ENCODE data around the gene AREL1. TPM values are rescaled to one million over a fixed set of nuclear protein-coding genes. Genes with fewer than 3 reads are reported as not detected.

AREL1 gene
- total and polyA plus RNA-seq, 2 donors (not counting 3 experiments of a cell fraction or from before 2014, with no cell fraction given): 46.4 to 67.2 TPM

- Histone ChIP-seq H3K4me1 (ENCODE audit: control insufficient read depth, extremely low read depth, insufficient read depth, low read length) (peaks cover 4% of the 10 kb centered on the region), H3K79me2 (ENCODE audit: control insufficient read depth, insufficient read depth, low read length) (no peaks in the 10 kb centered on the region), H3K27ac (ENCODE audit: insufficient read depth, low read depth, low read length) (no peak overlapping the region), H3K4me2 (ENCODE audit: insufficient read depth, low read length) (no peak overlapping the region), H3K36me3 (ENCODE audit: control insufficient read depth in 2 of 2, extremely low read depth in 1 of 2, insufficient read depth in 2 of 2, low read length in 2 of 2) (no peaks in the 10 kb centered on the region), H3K27me3 (ENCODE audit: control insufficient read depth in 2 of 2, insufficient read depth in 2 of 2, low read length in 2 of 2) (no peaks in the 10 kb centered on the region), H3K9me3 (replicated peaks; ENCODE audit: control insufficient read depth, insufficient read depth, low read length) (no peaks in the 10 kb centered on the region), H3K9ac (replicated peaks; ENCODE audit: extremely low read depth, insufficient read depth, low read length) (no peak overlapping the region), H2AFZ (ENCODE audit: low read depth, low read length) (no peak overlapping the region), H4K20me1 (replicated peaks; ENCODE audit: control insufficient read depth, extremely low read depth, insufficient read depth, low read length) (no peaks in the 10 kb centered on the region), H3K9me1 (replicated peaks; ENCODE audit: control insufficient read depth, extremely low read depth, insufficient read depth, low read length) (no peaks in the 10 kb centered on the region), H3K4me3 (replicated peaks in 1 of 3; ENCODE audit: insufficient read depth in 1 of 3, low read depth in 1 of 3, low read length in 3 of 3) (no peak overlapping the region)
- dilution Hi-C loops (cut with MboI; ENCODE audit: extremely low pct_ligation_motif_present, low sequenced_read_pairs): no loop called here
- no peak for FAIRE-seq
- POLR2A ChIA-PET: no interaction called here
- DNase-seq (ENCODE audit: low read depth, low spot score): no peak
- TF ChIP-seq CTCF (IDR thresholded peaks at IDR 0.05; ENCODE audit: extremely low read depth in 1 of 2, insufficient read depth in 1 of 2, low read depth in 1 of 2, low read length in 2 of 2): no peak
- no peak for TF ChIP-seq POLR2A (IDR thresholded peaks at IDR 0.05; ENCODE audit: low read depth, low read length)
- no peak for TF ChIP-seq POLR2AphosphoS5 (IDR thresholded peaks at IDR 0.05; ENCODE audit: insufficient read depth, low read depth, low read length)
- no peak for TF ChIP-seq MYC (IDR thresholded peaks at IDR 0.05; ENCODE audit: low read depth, low read length)
- no peak for TF ChIP-seq JUN (IDR thresholded peaks at IDR 0.05; ENCODE audit: borderline replicate concordance, insufficient read depth, insufficient read length, low read depth)
- TF ChIP-seq GATA2 (IDR thresholded peaks at IDR 0.05; ENCODE audit: insufficient read depth, insufficient read length, low read depth, low read length): no peak
- TF ChIP-seq MAX (IDR thresholded peaks at IDR 0.05; ENCODE audit: insufficient read depth, insufficient read length): no peak
- TF ChIP-seq FOS (IDR thresholded peaks at IDR 0.05; ENCODE audit: borderline replicate concordance, insufficient read depth, low read length): no peak
- no peak for TF ChIP-seq EZH2 (IDR thresholded peaks at IDR 0.05; ENCODE audit: borderline replicate concordance, low read depth, low read length, severe bottlenecking)
- BruUV-seq (replicated peaks): no TSS peak
- intact Hi-C loops (cut with micrococcal nuclease): no loop called here
- CTCF ChIA-PET: interaction anchor here (0.8 to 1.1 kb wide), 2 partner anchors 13 to 17 kb away, joined by 3 read pairs; no protein-coding TSS in a partner anchor
These were observed 81.8 kb downstream of the AREL1 start for GRCh38 chr14:74630881-74631690.
